NCI-H1694 (cell line): Measurements from ENCODE around the gene BRD3OS.

Source experiments
- DNase-seq: peaks from one replicate; lab custom pipeline; 2025; lab: John Stamatoyannopoulos, UW

The BRD3OS gene

GRCh38 chr9:134034215-134035040 is 9.1 kb downstream of the BRD3OS start:
- DNase-seq: no peak

GRCh38 chr9:134035041-134036039 is 10.1 kb downstream of the BRD3OS start:
- DNase-seq: no peak

GRCh38 chr9:134036130-134036529 is 10.8 kb downstream of the BRD3OS start:
- DNase-seq: no peak

GRCh38 chr9:134037641-134038040 is 12.4 kb downstream of the BRD3OS start:
- no peak for DNase-seq

GRCh38 chr9:134039386-134040175 is 14.3 kb downstream of the BRD3OS start:
- DNase-seq: no peak

- no peak for DNase-seq
Observed at GRCh38 chr9:134040176-134040565, 14.9 kb downstream of the BRD3OS start.

- no peak for DNase-seq
Observed at GRCh38 chr9:134040781-134041648, 15.7 kb downstream of the BRD3OS start.

GRCh38 chr9:134041649-134041962 is 16.3 kb downstream of the BRD3OS start:
- no peak for DNase-seq

- DNase-seq: no peak
Observed at GRCh38 chr9:134043531-134043988, 18.3 kb downstream of the BRD3OS start.

GRCh38 chr9:134044944-134045343 is 19.7 kb downstream of the BRD3OS start:
- DNase-seq: no peak

- no peak for DNase-seq
Observed at GRCh38 chr9:134045841-134046544, 20.7 kb downstream of the BRD3OS start.

GRCh38 chr9:134046894-134047681 is 21.8 kb downstream of the BRD3OS start:
- DNase-seq: no peak

- DNase-seq: no peak
Observed at GRCh38 chr9:134047868-134048581, 22.7 kb downstream of the BRD3OS start.

GRCh38 chr9:134048582-134048968 is 23.3 kb downstream of the BRD3OS start:
- DNase-seq: no peak

- no peak for DNase-seq
Observed at GRCh38 chr9:134049236-134049635, 24.0 kb downstream of the BRD3OS start.

GRCh38 chr9:134049772-134050588 is 24.7 kb downstream of the BRD3OS start:
- no peak for DNase-seq

- no peak for DNase-seq
Observed at GRCh38 chr9:134050726-134051125, 25.4 kb downstream of the BRD3OS start.

- no peak for DNase-seq
Observed at GRCh38 chr9:134051319-134051718, 26.0 kb downstream of the BRD3OS start.
